NCI-H345 treated with DMSO at 0.1 percent for 48 hours (cell line): Measurements from ENCODE around the gene SPEN.
"Not testable (repeated sequence)": the region's sequence is repeated elsewhere in the genome, so short reads cannot be mapped to it uniquely, and the experiment has no call there.

ENCODE experiments used
- DNase-seq: peaks from one replicate; lab custom pipeline; 2025; ENCODE audit not compliant: unreplicated experiment; lab: John Stamatoyannopoulos, UW

Gene SPEN

GRCh38 chr1:15847100-15847892, at the start of gene SPEN:
Gene SPEN, plus strand, starts transcription at chr1:15847707. Its CDS starts 361 bp downstream, at chr1:15848068.
- peak; percentile 97 for DNase-seq

- DNase-seq = no peak
These were observed 48.3 kb upstream of the SPEN start for GRCh38 chr1:15799004-15799867.

- DNase-seq = peak; percentile 4
These were observed 47.3 kb upstream of the SPEN start for GRCh38 chr1:15799928-15800835.

- no peak for DNase-seq
These were observed 45.1 kb upstream of the SPEN start for GRCh38 chr1:15802234-15802965.

- peak; percentile 12 for DNase-seq
These were observed 44.1 kb upstream of the SPEN start for GRCh38 chr1:15803380-15803779.

- DNase-seq = no peak
These were observed 43.4 kb upstream of the SPEN start for GRCh38 chr1:15804060-15804459.

- DNase-seq = no peak
These were observed 40.4 kb upstream of the SPEN start for GRCh38 chr1:15807121-15807520.

- DNase-seq = not testable (repeated sequence)
These were observed 40.0 kb upstream of the SPEN start, which contains the start of gene UQCRHL for GRCh38 chr1:15807549-15807948. Gene UQCRHL, minus strand, starts transcription at chr1:15807649. Its CDS starts 0 bp downstream, at chr1:15807649.

GRCh38 chr1:15808955-15809354, 38.6 kb upstream of the SPEN start:
- no peak for DNase-seq

GRCh38 chr1:15810073-15810472, 37.4 kb upstream of the SPEN start:
- DNase-seq = no peak

- no peak for DNase-seq
These were observed 30.8 kb upstream of the SPEN start for GRCh38 chr1:15816674-15817073.

GRCh38 chr1:15820478-15820877, 27.0 kb upstream of the SPEN start:
- no peak for DNase-seq

GRCh38 chr1:15825800-15826199, 21.7 kb upstream of the SPEN start:
- no peak for DNase-seq

- no peak for DNase-seq
These were observed 20.5 kb upstream of the SPEN start for GRCh38 chr1:15826810-15827507.

- not testable (repeated sequence) for DNase-seq
These were observed 19.9 kb upstream of the SPEN start for GRCh38 chr1:15827567-15827966.

GRCh38 chr1:15828931-15829330, 18.6 kb upstream of the SPEN start:
- DNase-seq = not testable (repeated sequence)

GRCh38 chr1:15830258-15830657, 17.2 kb upstream of the SPEN start:
- DNase-seq = no peak

- no peak for DNase-seq
These were observed 14.3 kb upstream of the SPEN start for GRCh38 chr1:15833069-15833679.

GRCh38 chr1:15833842-15834405, 13.6 kb upstream of the SPEN start:
- DNase-seq = no peak
